ENCODE data around the gene KIAA1217.

DNA sequence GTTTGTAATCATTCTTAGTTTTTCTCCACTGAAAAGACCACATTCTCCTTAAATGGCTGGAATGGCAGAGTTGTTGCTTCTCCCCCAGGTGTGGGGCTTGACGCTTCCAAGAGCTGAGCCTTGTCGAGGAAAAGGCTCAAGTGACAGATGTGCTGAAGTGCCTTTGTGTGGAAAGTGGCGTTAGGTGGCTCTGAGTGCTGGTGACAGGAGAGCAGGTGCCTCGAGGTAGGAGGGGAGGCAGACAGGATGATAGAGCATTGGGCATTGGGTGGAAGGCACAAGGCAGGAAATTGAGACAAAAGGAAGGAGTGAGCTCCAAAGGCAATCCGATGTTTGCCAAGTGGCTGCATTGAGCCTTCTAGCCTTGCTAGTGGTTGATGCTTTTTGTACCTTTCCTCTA lies 6.7 kb downstream of the KIAA1217 start:
- TF ChIP-seq, protein P1, sequence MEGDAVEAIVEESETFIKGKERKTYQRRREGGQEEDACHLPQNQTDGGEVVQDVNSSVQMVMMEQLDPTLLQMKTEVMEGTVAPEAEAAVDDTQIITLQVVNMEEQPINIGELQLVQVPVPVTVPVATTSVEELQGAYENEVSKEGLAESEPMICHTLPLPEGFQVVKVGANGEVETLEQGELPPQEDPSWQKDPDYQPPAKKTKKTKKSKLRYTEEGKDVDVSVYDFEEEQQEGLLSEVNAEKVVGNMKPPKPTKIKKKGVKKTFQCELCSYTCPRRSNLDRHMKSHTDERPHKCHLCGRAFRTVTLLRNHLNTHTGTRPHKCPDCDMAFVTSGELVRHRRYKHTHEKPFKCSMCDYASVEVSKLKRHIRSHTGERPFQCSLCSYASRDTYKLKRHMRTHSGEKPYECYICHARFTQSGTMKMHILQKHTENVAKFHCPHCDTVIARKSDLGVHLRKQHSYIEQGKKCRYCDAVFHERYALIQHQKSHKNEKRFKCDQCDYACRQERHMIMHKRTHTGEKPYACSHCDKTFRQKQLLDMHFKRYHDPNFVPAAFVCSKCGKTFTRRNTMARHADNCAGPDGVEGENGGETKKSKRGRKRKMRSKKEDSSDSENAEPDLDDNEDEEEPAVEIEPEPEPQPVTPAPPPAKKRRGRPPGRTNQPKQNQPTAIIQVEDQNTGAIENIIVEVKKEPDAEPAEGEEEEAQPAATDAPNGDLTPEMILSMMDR (IDR thresholded peaks at IDR 0.05; ENCODE audit: control extremely low read depth in 1 of 3, insufficient read depth in 1 of 3, low read depth in 1 of 3, low read length in 3 of 3), result no peak
- TF ChIP-seq KDM1A (IDR thresholded peaks at IDR 0.05; ENCODE audit: borderline replicate concordance, low read length), result no peak
- TF ChIP-seq SIN3A (conservative IDR thresholded peaks at IDR 0.05 in 1 of 2, IDR thresholded peaks at IDR 0.05 in 1 of 2; ENCODE audit: low read depth in 1 of 2, low read length in 2 of 2), result no peak
- TF ChIP-seq SIX5 (IDR thresholded peaks at IDR 0.05; ENCODE audit: low read depth, low read length), result no peak
- no peak for TF ChIP-seq CHD2 (IDR thresholded peaks at IDR 0.05; ENCODE audit: low read length)
- TF ChIP-seq NANOG (IDR thresholded peaks at IDR 0.05; ENCODE audit: insufficient read depth, low read depth, low read length, poor library complexity, severe bottlenecking), result no peak
- TF ChIP-seq POLR2AphosphoS5 (IDR thresholded peaks at IDR 0.05; ENCODE audit: low read depth, low read length), result no peak
- no peak for TF ChIP-seq EGR1 (IDR thresholded peaks at IDR 0.05; ENCODE audit: borderline replicate concordance, low read depth, low read length)
- TF ChIP-seq EP300 (IDR thresholded peaks at IDR 0.05; ENCODE audit: borderline replicate concordance in 1 of 2, low read depth in 2 of 2, low read length in 2 of 2), result no peak
- TF ChIP-seq, protein P2, sequence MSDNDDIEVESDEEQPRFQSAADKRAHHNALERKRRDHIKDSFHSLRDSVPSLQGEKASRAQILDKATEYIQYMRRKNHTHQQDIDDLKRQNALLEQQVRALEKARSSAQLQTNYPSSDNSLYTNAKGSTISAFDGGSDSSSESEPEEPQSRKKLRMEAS (IDR thresholded peaks at IDR 0.05), result no peak

Measured in H1 (cell line).